CMK (cell line): Measurements from ENCODE around the gene IGSF11.
"Not testable (repeated sequence)": the region's sequence is repeated elsewhere in the genome, so short reads cannot be mapped to it uniquely, and the experiment has no call there.

Source experiments
- DNase-seq: peaks from one replicate; pipeline ENCODE4 v3.0.0-alpha.2; 2010; ENCODE audit warnings: low read depth

IGSF11 gene

GRCh38 chr3:118988198-118989130 lies 46.2 kb downstream of the IGSF11 start:
- DNase-seq, result no peak

- no peak for DNase-seq
Observed at GRCh38 chr3:118987477-118987876, 47.2 kb downstream of the IGSF11 start.

GRCh38 chr3:118986734-118987133 lies 47.9 kb downstream of the IGSF11 start:
- no peak for DNase-seq

GRCh38 chr3:118984699-118985098 lies 49.9 kb downstream of the IGSF11 start:
- DNase-seq, result no peak

GRCh38 chr3:118981494-118982134 lies 53.0 kb downstream of the IGSF11 start:
- DNase-seq, result no peak

GRCh38 chr3:118980832-118981231 lies 53.8 kb downstream of the IGSF11 start:
- DNase-seq, result no peak

- no peak for DNase-seq
Observed at GRCh38 chr3:118978393-118978758, 56.3 kb downstream of the IGSF11 start.

GRCh38 chr3:118977671-118978392 lies 56.8 kb downstream of the IGSF11 start:
- no peak for DNase-seq

- no peak for DNase-seq
Observed at GRCh38 chr3:118977118-118977517, 57.5 kb downstream of the IGSF11 start.

- not testable (repeated sequence) for DNase-seq
Observed at GRCh38 chr3:118975476-118975875, 59.2 kb downstream of the IGSF11 start.

GRCh38 chr3:118974356-118975097 lies 60.1 kb downstream of the IGSF11 start:
- no peak for DNase-seq

- no peak for DNase-seq
Observed at GRCh38 chr3:118973050-118973449, 61.6 kb downstream of the IGSF11 start.

GRCh38 chr3:118970819-118971218 lies 63.8 kb downstream of the IGSF11 start:
- DNase-seq, result no peak

- DNase-seq, result no peak
Observed at GRCh38 chr3:118968640-118969039, 66.0 kb downstream of the IGSF11 start.

GRCh38 chr3:118968111-118968510 lies 66.5 kb downstream of the IGSF11 start:
- DNase-seq, result no peak

GRCh38 chr3:118966700-118967099 lies 67.9 kb downstream of the IGSF11 start:
- no peak for DNase-seq

GRCh38 chr3:118963711-118964110 lies 70.9 kb downstream of the IGSF11 start:
- no peak for DNase-seq

- DNase-seq, result no peak
Observed at GRCh38 chr3:118960876-118961450, 73.7 kb downstream of the IGSF11 start.

GRCh38 chr3:118955914-118956556 lies 78.6 kb downstream of the IGSF11 start:
- peak; percentile 58 for DNase-seq

- DNase-seq, result no peak
Observed at GRCh38 chr3:118951089-118951488, 83.6 kb downstream of the IGSF11 start.

GRCh38 chr3:118949113-118949760 lies 85.4 kb downstream of the IGSF11 start:
- DNase-seq, result no peak
